Testis (tissue), 3 donors: Measurements from ENCODE around the gene TLE1. TPM values are rescaled to one million over a fixed set of nuclear protein-coding genes. Genes with fewer than 3 reads are reported as not detected.

Experiments
- DNase-seq: peaks from one replicate; pipeline ENCODE4 v3.0.0-alpha.2; 2019
- H3K27ac ChIP-seq, 2 donors: fragments of 200-600 bp; sonication (generic); one replicate each; pipeline ENCODE4 v1.5.1; 2019
- H3K27me3 ChIP-seq: fragments of 200-600 bp; sonication (generic); one replicate; pipeline ENCODE4 v1.5.1; 2019
- H3K36me3 ChIP-seq: fragments of 200-600 bp; sonication (generic); one replicate; pipeline ENCODE4 v1.5.1; 2017; ENCODE audit warnings: low read depth; ENCODE audit errors: missing control alignments
- H3K4me1 ChIP-seq: fragments of 200-600 bp; sonication (generic); one replicate; pipeline ENCODE4 v1.5.1; 2019
- H3K4me3 ChIP-seq, 2 donors: fragments of 200-600 bp; sonication (generic); one replicate each; pipeline ENCODE4 v1.5.1; 2017 to 2019
- H3K9me3 ChIP-seq: fragments of 200-600 bp; sonication (generic); one replicate; pipeline ENCODE4 v1.5.1; 2017
- POLR2A ChIP-seq: fragments of 450-650 bp; IDR thresholded peaks from one replicate; pipeline ENCODE4 v1.6.1; 2017; ENCODE audit warnings: antibody characterized with exemption, mild to moderate bottlenecking, moderate library complexity
- WGBS, 2 donors: methylation state at CpG; one replicate each; pipeline ENCODE4 v1.1.5; 2018; 5-methylcytosine and 5-hydroxymethylcytosine counted together
- intact Hi-C: fragments of 100-400 bp; cut with DNase I; formaldehyde crosslinking; loops from one replicate; pipeline ENCODE4 v1.15.1; 2023; ENCODE audit warnings: low total_unique reads
- polyA plus RNA-seq: library from polyadenylated mRNA; stranded (reverse); fragments of 350-450 nt; fragmentation: Illumina TruSeq; extraction: RNeasy Lipid Tissue Mini Kit (QIAGEN cat#74804); gene quantifications from one replicate; pipeline ENCODE4 v1.2.3, GENCODE V29; 2014; ENCODE audit warnings: low read depth, low replicate concordance; ENCODE audit not compliant: insufficient read depth
- total RNA-seq, 2 donors: library from RNA; depleted of rRNA; stranded (reverse); fragments of >200 nt; gene quantifications; one replicate each; pipeline ENCODE4 v1.2.3, GENCODE V29; 2016
- TF ChIP-seq, protein P1 (sequence below), 3 experiments: fragments of 450-650 bp in 2 of 3; fragments of 200-600 bp in 1 of 3; sonication (generic) in 1 of 3; IDR thresholded peaks; one replicate each; pipeline ENCODE4 v1.5.1; 2016 to 2019; ENCODE audit warnings: antibody characterized with exemption in 3 of 3, mild to moderate bottlenecking in 2 of 3, moderate library complexity in 1 of 3

TLE1 gene
- total and polyA plus RNA-seq, 3 donors from 2014 or later = 53.3 to 95.8 (median 81.0) TPM

DNA sequence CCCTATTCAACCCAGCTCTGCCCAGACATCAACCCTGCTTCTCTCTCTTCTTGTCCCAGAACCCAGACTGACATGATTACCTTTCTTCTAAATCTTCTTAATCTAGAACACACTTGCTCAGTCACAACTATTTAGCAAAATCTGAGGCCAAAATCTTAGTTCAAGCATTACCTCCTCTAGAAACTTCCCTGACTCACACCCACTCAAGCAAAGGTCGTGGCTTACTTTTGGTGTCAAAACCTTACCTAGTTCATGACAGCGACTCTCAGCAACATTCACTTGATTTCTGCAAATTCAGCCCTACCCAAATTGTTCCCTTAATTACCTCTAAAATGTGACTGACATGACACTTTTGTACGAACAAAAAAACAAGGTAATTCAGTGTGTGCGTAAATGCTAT is 130.2 kb downstream of the TLE1 start:
- Histone ChIP-seq H3K36me3 (no peaks in the 10 kb centered on the region), H3K27ac (no peak overlapping the region), H3K27me3 (no peaks in the 10 kb centered on the region), H3K4me3 (no peak overlapping the region), H3K9me3 (no peaks in the 10 kb centered on the region), H3K4me1 (peaks cover 12% of the 10 kb centered on the region)
- intact Hi-C loops = no loop called here
- 98 to 100% methylated on average over 4 of the region's 4 CpGs for WGBS, 2 donors
- DNase-seq = no peak
- TF ChIP-seq POLR2A = no peak
- TF ChIP-seq, protein P1, sequence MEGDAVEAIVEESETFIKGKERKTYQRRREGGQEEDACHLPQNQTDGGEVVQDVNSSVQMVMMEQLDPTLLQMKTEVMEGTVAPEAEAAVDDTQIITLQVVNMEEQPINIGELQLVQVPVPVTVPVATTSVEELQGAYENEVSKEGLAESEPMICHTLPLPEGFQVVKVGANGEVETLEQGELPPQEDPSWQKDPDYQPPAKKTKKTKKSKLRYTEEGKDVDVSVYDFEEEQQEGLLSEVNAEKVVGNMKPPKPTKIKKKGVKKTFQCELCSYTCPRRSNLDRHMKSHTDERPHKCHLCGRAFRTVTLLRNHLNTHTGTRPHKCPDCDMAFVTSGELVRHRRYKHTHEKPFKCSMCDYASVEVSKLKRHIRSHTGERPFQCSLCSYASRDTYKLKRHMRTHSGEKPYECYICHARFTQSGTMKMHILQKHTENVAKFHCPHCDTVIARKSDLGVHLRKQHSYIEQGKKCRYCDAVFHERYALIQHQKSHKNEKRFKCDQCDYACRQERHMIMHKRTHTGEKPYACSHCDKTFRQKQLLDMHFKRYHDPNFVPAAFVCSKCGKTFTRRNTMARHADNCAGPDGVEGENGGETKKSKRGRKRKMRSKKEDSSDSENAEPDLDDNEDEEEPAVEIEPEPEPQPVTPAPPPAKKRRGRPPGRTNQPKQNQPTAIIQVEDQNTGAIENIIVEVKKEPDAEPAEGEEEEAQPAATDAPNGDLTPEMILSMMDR (IDR thresholded peaks at IDR 0.05) = no peak

DNA sequence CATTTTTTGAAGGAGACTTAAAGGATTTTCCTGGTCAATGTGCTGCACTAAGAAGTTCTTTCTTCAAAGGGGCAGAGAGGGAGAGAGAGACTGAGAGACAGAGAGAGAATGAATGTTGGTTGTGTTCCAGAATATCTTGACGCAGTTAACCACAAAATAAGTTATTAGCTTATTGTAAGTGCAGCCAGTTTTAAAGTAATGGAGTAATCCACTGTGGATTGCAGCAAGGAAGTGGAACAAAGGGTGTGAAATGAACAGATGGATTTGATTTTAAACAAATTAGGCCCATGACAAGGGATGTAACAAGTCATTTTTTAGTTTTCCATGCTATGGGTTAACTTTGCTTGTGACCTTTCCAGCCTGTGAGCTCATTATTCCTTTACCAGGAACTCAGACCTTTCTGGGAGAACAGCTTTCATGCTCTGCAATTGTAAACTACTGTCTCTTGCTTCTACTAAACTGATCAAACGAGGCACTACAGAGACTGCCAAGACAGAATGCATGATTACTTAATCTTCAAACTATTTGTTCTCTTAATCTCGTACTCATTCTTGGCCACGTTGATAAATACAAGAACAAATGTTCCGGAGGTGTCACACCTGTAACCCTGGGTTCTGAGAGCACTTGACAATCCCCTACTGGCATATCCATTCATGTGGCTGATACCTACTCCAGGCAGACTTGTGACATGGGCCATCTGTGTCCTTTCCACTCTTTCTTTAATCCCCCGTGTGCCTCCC is 131.1 kb downstream of the TLE1 start:
- intact Hi-C loops = no loop called here
- WGBS, 2 donors = 47 to 55% methylated on average over 6 of the region's 6 CpGs
- H3K4me1 ChIP-seq = peaks cover 12% of the 10 kb centered on the region
- no peaks in the 10 kb centered on the region for H3K36me3 ChIP-seq
- no peak for DNase-seq
- H3K27ac ChIP-seq = no peak overlapping the region
- H3K4me3 ChIP-seq = no peak overlapping the region
- TF ChIP-seq POLR2A = no peak
- TF ChIP-seq, protein P1 (IDR thresholded peaks at IDR 0.05) = no peak
- no peaks in the 10 kb centered on the region for H3K27me3 ChIP-seq
- H3K9me3 ChIP-seq = no peaks in the 10 kb centered on the region

DNA sequence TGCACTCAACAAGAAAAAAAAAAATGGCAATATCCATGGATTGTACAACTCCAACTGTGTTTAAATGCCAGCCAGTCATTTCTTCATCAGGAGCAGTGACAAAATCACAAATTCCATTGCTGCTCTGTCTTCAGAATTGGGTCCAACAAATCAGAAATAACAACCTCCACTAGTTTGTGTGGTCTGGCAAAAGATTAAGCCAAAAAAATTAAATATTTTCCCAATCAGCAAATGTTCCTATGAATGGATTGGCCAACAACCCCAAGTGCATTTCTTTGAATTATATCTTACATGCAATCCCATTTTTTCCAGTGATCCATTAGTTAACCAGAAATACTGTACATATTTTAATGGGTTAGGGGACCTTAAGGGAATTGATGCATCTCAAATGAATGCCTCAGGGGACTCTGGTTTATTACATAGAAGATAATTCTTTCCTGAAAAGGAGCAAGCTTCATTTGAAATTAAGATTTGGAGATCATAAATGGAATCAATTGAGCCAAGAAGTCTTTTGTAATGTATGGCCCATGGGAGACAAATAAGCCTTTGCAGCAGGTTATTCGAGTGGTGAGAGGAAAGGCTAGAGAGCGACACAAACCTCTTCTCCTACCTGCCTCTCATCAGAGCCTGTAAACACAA is 131.8 kb downstream of the TLE1 start:
- WGBS, 2 donors = 64 to 74% methylated on average over 2 of the region's 2 CpGs
- intact Hi-C loops = no loop called here
- no peak for TF ChIP-seq POLR2A
- TF ChIP-seq, protein P1 (IDR thresholded peaks at IDR 0.05) = no peak
- no peak for DNase-seq
- Histone ChIP-seq H3K4me1 (peaks cover 16% of the 10 kb centered on the region), H3K4me3 (no peak overlapping the region), H3K27me3 (no peaks in the 10 kb centered on the region), H3K36me3 (no peaks in the 10 kb centered on the region), H3K9me3 (no peaks in the 10 kb centered on the region), H3K27ac (no peak overlapping the region)

DNA sequence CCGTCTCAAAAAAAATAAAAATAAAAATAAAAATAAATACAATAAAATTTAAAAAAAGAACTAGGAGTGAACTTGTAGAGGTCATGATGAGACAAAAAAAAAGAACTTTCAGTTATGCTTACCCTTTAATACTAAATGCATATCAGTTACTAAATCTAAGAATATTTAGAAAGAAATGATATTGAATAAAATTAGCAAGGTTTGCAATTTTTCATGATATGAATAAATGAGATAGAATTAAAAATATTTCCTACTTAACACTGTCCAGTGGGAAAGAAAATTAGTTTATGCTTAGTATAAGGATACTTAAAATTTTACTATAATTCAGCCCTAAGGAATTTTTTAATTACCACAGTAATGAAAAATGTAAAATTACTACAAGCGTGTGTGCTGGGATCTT is 132.4 kb downstream of the TLE1 start:
- intact Hi-C loops = no loop called here
- no peaks in the 10 kb centered on the region for H3K27me3 ChIP-seq
- no peaks in the 10 kb centered on the region for H3K36me3 ChIP-seq
- no peak for DNase-seq
- H3K27ac ChIP-seq = no peak overlapping the region
- WGBS, 2 donors = 91 to 92% methylated on average over 2 of the region's 2 CpGs
- H3K9me3 ChIP-seq = no peaks in the 10 kb centered on the region
- TF ChIP-seq POLR2A = no peak
- TF ChIP-seq, protein P1 (IDR thresholded peaks at IDR 0.05) = no peak
- H3K4me3 ChIP-seq = no peak overlapping the region
- H3K4me1 ChIP-seq = peaks cover 20% of the 10 kb centered on the region
